Measurements from ENCODE around the gene VPS13D. TPM values are rescaled to one million over a fixed set of nuclear protein-coding genes. Genes with fewer than 3 reads are reported as not detected.

VPS13D gene
- total and polyA plus RNA-seq, 2 of the 4 experiments (the other 2 are of a cell fraction) = 9.0 to 16.3 TPM

DNA sequence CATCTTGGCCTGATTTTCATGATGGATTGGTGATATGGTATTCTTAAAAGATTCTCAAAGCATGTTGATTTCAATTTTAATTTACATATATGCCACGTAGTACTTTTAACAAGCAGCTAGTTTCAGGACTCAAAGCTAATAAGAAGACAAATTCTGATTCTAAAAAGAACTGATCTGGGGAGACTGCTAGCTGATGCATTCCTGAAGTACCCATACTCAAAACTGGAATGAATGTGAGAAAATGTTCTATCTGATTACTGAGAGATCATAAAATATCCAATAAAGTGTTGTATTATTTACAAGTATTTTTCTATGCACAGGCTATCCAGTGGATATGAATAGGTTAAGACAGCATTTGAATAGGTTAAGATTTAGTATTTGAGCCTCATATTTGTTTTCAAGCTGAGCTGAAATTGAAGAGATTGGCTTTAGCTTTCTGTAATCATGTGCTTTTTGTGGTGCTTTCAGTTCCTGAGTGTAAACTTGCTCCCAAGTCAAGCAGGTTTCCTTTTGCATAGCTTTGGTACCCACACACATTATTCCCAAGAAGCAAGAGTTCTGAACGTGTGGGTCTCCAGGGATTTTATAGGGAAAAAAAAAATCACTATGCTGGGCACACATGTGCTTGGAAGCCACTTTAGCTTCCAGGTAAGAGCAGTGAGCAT is 114.1 kb downstream of the VPS13D start:
- dilution Hi-C loops (cut with HindIII; ENCODE audit: low sequenced_read_pairs, unreplicated experiment) (no loop called here), intact Hi-C loops (cut with micrococcal nuclease) (no loop called here), in situ Hi-C loops (cut with MboI; ENCODE audit: low sequenced_read_pairs) (no loop called here)
- ChIA-PET CTCF (interaction anchor here (0.6 to 1.2 kb wide), 3 partner anchors 134 to 315 kb away, joined by 3 to 9 read pairs (median 3); no protein-coding TSS in a partner anchor), POLR2A (ENCODE audit: unreplicated experiment) (no interaction called here)
- H3K4me2 ChIP-seq (ENCODE audit: low read depth, low read length) = no peak overlapping the region
- BruUV-seq (replicated peaks) = no TSS peak
- DNase-seq (no peak), ATAC-seq (ENCODE audit: low read depth) (no peak)
- H3K4me3 ChIP-seq (ENCODE audit: insufficient read depth, low read depth, low read length) = no peak overlapping the region
- H2BK5ac ChIP-seq (ENCODE audit: low read depth, low read length, poor library complexity, severe bottlenecking) = no peak overlapping the region
- no peak overlapping the region for H3K14ac ChIP-seq (replicated peaks; ENCODE audit: low read depth, low read length)
- H2AK9ac ChIP-seq (replicated peaks; ENCODE audit: low read depth, low read length, poor library complexity) = no peak overlapping the region
- no peak for TF ChIP-seq FOS (IDR thresholded peaks at IDR 0.05; ENCODE audit: low read depth, low read length)
- TF ChIP-seq, protein P1, sequence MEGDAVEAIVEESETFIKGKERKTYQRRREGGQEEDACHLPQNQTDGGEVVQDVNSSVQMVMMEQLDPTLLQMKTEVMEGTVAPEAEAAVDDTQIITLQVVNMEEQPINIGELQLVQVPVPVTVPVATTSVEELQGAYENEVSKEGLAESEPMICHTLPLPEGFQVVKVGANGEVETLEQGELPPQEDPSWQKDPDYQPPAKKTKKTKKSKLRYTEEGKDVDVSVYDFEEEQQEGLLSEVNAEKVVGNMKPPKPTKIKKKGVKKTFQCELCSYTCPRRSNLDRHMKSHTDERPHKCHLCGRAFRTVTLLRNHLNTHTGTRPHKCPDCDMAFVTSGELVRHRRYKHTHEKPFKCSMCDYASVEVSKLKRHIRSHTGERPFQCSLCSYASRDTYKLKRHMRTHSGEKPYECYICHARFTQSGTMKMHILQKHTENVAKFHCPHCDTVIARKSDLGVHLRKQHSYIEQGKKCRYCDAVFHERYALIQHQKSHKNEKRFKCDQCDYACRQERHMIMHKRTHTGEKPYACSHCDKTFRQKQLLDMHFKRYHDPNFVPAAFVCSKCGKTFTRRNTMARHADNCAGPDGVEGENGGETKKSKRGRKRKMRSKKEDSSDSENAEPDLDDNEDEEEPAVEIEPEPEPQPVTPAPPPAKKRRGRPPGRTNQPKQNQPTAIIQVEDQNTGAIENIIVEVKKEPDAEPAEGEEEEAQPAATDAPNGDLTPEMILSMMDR (conservative IDR thresholded peaks at IDR 0.05; ENCODE audit: low read depth, low read length) = no peak
- no peak for TF ChIP-seq RFX5 (IDR thresholded peaks at IDR 0.05; ENCODE audit: low read depth, low read length)
- TF ChIP-seq MXI1 (IDR thresholded peaks at IDR 0.05; ENCODE audit: borderline replicate concordance, low read depth, low read length) = no peak
- TF ChIP-seq RAD21 (IDR thresholded peaks at IDR 0.05; ENCODE audit: low read length) = no peak
- H3K56ac ChIP-seq (ENCODE audit: extremely low read depth, insufficient read depth, low read length) = no peak overlapping the region
- no peak overlapping the region for H2BK15ac ChIP-seq (ENCODE audit: low read depth, low read length)
- H4K20me1 ChIP-seq (ENCODE audit: insufficient read depth, low read length) = no peaks in the 10 kb centered on the region
- H2BK120ac ChIP-seq (ENCODE audit: low read depth, low read length) = no peak overlapping the region
- peaks cover 17% of the 10 kb centered on the region for H3K36me3 ChIP-seq (ENCODE audit: control insufficient read depth, insufficient read depth, low read length)
- H3K27ac ChIP-seq (ENCODE audit: insufficient read depth, low read length) = no peak overlapping the region
- no peak overlapping the region for H2AK5ac ChIP-seq (ENCODE audit: low read depth, low read length)
- no peak overlapping the region for H3K23ac ChIP-seq (ENCODE audit: low read depth, low read length)
- H3K18ac ChIP-seq (ENCODE audit: low read depth, low read length) = no peak overlapping the region
- no peak overlapping the region for H4K91ac ChIP-seq (ENCODE audit: insufficient read depth, low read depth, low read length)
- H4K5ac ChIP-seq (ENCODE audit: low read depth, low read length) = no peak overlapping the region
- H4K8ac ChIP-seq (ENCODE audit: low read depth in 2 of 2, low read length in 2 of 2) = no peak overlapping the region
- no peak overlapping the region for H3K9ac ChIP-seq (ENCODE audit: low read depth, low read length)
- H2AFZ ChIP-seq (replicated peaks; ENCODE audit: low read length, poor library complexity) = no peak overlapping the region
- no peaks in the 10 kb centered on the region for H3K9me3 ChIP-seq (ENCODE audit: control insufficient read depth, insufficient read depth, low read length)
- H2BK20ac ChIP-seq (ENCODE audit: low read depth, low read length) = no peak overlapping the region
- no CpG with 5 or more reads among the region's 2 CpGs for WGBS, 2 experiments (ENCODE audit: extremely low coverage in 2 of 2, insufficient read length in 1 of 2)
- H3K27me3 ChIP-seq (ENCODE audit: control insufficient read depth, insufficient read depth, low read length) = no peaks in the 10 kb centered on the region
- H3K79me1 ChIP-seq (ENCODE audit: low read depth in 1 of 2, low read length in 2 of 2) = no peaks in the 10 kb centered on the region
- H3K9me1 ChIP-seq (ENCODE audit: insufficient read depth, low read length) = peaks cover 2% of the 10 kb centered on the region; the same call in 1 of the 2 replicates
- H3K4ac ChIP-seq (ENCODE audit: low read depth, low read length) = no peak overlapping the region
- no peaks in the 10 kb centered on the region for H3K4me1 ChIP-seq (ENCODE audit: control insufficient read depth, insufficient read depth, low read length)
